HG02840 (cell line): ENCODE data around the gene PTP4A2.
"Not testable (repeated sequence)": the region's sequence is repeated elsewhere in the genome, so short reads cannot be mapped to it uniquely, and the experiment has no call there.

Experiments
- ATAC-seq: cut with Tn5 transposase; IDR thresholded peaks from one replicate; pipeline ENCODE4 v1.9.1; 2021; ENCODE audit warnings: mild to moderate bottlenecking, moderate library complexity, moderate number of reproducible peaks; ENCODE audit not compliant: unreplicated experiment, low FRiP score

PTP4A2 gene

DNA sequence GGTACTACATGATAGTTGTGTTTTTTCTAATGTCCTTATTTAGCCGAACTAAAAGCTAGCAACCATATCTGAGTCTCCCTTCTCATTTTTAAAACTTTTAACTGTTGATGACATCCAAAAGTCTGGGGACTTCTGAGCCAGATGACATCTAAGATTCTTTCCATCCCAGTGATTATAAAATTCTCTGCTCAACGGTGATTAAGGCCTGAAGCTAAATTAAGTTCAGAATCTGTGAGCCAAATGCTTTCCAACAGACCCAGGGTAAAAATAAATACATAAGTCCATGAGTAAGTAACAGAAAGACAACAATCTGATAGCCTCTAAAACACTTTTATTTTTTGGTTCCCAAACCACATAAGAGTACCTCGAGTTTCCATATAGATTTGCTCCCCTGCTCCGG, 13.1 kb upstream of the PTP4A2 start:
- no peak for ATAC-seq

- no peak for ATAC-seq
Observed at GRCh38 chr1:31949862-31950261, 11.7 kb upstream of the PTP4A2 start.

DNA sequence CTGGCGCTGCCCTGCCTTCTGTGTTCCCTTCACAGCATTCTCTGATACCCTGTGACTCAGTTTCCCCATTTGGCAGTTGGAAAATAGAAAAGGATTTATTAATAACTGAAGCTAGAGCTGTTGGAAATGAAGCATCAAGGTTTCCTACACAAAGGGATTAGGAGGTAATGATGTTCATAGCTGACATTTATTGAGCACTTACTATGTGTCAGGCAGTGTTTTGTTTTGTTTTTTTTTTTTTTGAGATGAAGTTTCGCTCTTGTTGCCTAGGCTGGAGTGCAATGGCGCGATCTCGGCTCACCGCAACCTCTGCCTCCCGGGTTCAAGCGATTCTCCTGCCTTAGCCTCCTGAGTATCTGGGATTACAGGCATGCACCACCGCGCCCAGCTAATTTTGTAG, 7.5 kb upstream of the PTP4A2 start:
- ATAC-seq: not testable (repeated sequence)

DNA sequence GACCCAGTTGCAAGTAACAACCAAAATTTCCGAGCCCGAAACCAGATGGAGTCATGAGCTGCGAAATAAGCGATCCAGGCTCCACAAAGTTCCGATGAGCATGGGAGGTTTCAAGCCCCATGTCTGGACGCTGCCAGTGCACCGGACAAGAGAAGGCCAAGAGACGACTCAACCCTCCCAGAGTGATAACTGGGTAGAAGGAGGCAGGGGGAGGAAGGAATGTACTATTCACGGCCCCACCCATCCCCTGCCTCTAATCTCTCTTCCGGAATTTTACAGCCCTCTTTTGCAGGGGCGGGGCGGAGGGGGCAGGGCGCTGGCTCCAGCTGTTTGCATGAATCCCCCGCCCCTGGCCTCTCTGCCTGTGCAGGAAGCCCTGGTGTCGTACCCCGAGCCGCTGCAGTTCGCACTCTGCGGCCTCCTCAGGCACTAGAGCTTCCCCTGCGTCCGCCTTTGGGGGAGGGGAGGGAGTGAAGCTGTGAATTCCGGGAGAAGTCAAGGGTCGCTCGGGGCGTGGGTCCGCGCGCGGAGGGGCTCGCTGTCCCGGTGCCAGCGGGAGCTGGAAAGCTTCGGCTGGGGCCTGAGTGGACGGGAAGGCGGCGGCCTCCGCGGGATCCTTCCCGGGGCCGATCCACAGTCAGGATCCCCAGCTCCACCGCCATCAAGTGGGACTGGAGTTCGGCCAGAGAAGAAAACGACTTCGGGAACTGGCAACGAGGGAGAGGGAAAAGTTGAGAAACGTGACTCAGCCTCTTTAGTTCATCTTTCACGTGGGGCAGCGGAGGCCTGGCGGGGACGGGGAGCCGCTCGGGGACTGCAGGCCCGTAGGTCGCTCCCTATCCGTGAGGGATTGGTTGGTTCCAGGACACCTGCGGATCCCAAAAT, 6.3 kb upstream of the PTP4A2 start:
- ATAC-seq: peak; percentile 60

- ATAC-seq: no peak
Observed at GRCh38 chr1:31943546-31944184, 5.5 kb upstream of the PTP4A2 start.

- ATAC-seq: not testable (repeated sequence)
Observed at GRCh38 chr1:31942061-31942460, 3.9 kb upstream of the PTP4A2 start.

GRCh38 chr1:31939484-31940329, 1.5 kb upstream of the PTP4A2 start:
- ATAC-seq: no peak

- ATAC-seq: peak; percentile 25
Observed at GRCh38 chr1:31937300-31938183, 626 bp downstream of the PTP4A2 start.

GRCh38 chr1:31936981-31937299, 1.2 kb downstream of the PTP4A2 start:
- no peak for ATAC-seq

DNA sequence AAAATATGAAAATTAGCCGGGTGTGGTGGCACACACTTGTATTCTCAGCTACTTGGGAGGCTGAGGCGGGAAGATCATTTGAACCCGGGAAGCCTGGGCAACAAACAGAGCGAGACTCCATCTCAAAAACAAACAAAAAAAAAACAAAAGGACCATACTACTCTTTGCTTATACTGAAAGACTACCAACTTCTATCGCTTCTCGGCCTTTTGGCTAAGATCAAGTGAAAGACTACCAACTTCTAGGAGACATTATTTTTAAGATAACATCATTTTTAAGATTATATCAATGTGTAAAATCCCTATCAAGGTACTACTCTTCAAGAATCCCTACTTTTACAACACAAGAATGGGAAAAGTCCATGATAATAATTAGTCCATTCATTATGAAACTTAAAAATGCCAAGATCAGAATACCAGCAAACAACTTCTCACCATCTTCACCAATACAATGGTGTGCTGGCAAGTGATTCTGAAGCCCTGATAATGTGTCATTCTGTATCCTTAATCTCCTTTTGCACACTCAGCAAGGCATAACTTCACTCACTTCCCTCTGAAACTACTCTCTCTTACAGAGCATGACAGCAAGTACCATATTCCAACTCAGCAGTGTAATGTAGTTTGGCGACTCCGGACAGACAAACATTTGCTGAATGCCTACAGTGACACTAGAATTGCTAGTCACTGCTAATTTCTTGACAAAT, 1.7 kb downstream of the PTP4A2 start:
- no peak for ATAC-seq

- ATAC-seq: no peak
Observed at GRCh38 chr1:31934706-31935629, 3.2 kb downstream of the PTP4A2 start.

GRCh38 chr1:31932491-31933316, 5.5 kb downstream of the PTP4A2 start:
- no peak for ATAC-seq

- ATAC-seq: no peak
Observed at GRCh38 chr1:31931593-31932225, 6.5 kb downstream of the PTP4A2 start.

GRCh38 chr1:31930836-31931592, 7.2 kb downstream of the PTP4A2 start:
- no peak for ATAC-seq

- no peak for ATAC-seq
Observed at GRCh38 chr1:31927661-31927980, 10.5 kb downstream of the PTP4A2 start.

DNA sequence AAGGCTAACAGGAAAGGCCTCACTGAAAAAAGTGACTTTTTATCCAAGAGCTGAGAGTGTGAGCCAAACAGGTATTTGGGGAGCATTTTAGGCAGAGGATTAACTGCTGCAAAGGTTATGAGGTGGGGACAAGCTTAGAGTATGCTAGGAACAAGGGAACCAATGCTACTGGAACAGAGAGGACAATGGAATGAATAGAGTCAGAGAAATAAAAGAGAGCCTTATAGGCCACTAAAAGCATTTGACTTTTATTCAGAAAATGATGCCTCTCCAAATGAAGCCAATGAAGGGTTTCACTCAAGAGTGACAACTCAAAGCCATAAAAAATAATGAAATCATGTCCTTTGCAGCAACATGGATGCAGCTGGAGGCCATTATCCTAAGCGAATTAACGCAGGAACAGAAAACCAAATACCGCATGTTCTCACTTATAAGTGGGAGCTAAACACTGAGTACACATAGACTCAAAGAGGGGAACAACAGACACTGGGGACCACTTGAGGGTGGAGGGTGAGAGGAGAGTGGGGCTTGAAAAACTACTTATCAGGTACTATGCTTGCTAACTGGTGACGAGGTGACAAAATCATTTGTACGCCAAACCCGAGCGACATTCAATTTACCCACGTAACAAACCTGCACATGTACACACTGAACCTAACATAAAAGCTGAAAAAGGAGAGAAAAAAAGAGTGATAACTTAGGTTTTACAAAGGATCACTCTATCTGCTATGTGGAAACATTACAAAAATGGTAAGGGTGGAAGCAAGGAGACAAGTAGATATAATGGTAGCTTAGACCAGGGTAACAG, 11.1 kb downstream of the PTP4A2 start:
- no peak for ATAC-seq
